Measurements from ENCODE around the gene OR10G4.
"Not testable (repeated sequence)": the region's sequence is repeated elsewhere in the genome, so short reads cannot be mapped to it uniquely, and the experiment has no call there.

Gene OR10G4, protein sequence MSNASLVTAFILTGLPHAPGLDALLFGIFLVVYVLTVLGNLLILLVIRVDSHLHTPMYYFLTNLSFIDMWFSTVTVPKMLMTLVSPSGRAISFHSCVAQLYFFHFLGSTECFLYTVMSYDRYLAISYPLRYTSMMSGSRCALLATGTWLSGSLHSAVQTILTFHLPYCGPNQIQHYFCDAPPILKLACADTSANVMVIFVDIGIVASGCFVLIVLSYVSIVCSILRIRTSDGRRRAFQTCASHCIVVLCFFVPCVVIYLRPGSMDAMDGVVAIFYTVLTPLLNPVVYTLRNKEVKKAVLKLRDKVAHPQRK

DNA sequence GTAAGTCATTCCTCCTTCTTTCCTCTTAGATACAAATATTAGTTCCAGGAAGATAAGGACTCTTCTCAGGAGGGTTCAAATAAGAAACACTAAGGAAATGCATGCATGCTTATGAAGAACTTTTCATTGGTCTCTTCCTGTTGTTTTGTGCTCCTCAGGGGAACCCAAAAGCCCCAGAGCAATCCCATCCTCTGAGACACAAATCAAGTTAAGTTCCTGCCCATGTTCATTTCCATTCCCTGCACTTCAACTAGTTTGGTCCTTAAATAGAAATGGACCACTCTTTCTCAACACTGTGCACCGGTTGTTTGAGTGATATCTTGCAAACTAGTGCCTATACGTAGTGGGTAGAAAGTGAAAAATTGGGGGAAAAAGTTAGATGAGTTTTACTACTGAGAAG, at the start of gene OR10G4:
TSS of gene OR10G4 (plus strand) at position 301 of the 400 bp plus-strand sequence. CDS start 2,578 bp downstream, outside the sequence.
- DNase-seq (ENCODE audit: low read depth in 3 of 3, low spot score in 1 of 3): no peak

GRCh38 chr11:123973816-123974215, 39.0 kb upstream of the OR10G4 start:
- no peak for DNase-seq (ENCODE audit: low read depth in 3 of 3, low spot score in 1 of 3)

GRCh38 chr11:123976770-123977560, 35.8 kb upstream of the OR10G4 start:
- no peak for DNase-seq (ENCODE audit: low read depth in 3 of 3, low spot score in 1 of 3)

GRCh38 chr11:123977731-123978347, 35.0 kb upstream of the OR10G4 start, which contains the start of gene OR10S1:
OR10S1 (minus strand) TSS chr11:123977781; CDS start chr11:123977664, 117 bp downstream.
- no peak for DNase-seq (ENCODE audit: low read depth in 3 of 3, low spot score in 1 of 3)

GRCh38 chr11:123979311-123979710, 33.5 kb upstream of the OR10G4 start:
- DNase-seq (ENCODE audit: low read depth in 3 of 3, low spot score in 1 of 3): no peak

GRCh38 chr11:123995119-123995518, 17.7 kb upstream of the OR10G4 start, which contains the start of gene OR10G6:
OR10G6 (minus strand) TSS chr11:123995161; CDS start chr11:123995161, 0 bp downstream.
- DNase-seq (ENCODE audit: low read depth in 3 of 3, low spot score in 1 of 3): no peak

DNA sequence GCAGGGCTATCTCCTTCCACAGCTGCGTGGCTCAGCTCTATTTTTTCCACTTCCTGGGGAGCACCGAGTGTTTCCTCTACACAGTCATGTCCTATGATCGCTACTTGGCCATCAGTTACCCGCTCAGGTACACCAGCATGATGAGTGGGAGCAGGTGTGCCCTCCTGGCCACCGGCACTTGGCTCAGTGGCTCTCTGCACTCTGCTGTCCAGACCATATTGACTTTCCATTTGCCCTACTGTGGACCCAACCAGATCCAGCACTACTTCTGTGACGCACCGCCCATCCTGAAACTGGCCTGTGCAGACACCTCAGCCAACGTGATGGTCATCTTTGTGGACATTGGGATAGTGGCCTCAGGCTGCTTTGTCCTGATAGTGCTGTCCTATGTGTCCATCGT, 3.0 kb downstream of the OR10G4 start:
- not testable (repeated sequence) for DNase-seq (ENCODE audit: low read depth in 3 of 3, low spot score in 1 of 3)

GRCh38 chr11:124026498-124026897, 13.7 kb downstream of the OR10G4 start, which contains the start of gene OR10G8:
OR10G8 (plus strand) TSS chr11:124026798; CDS start chr11:124029623, 2,825 bp downstream.
- DNase-seq (ENCODE audit: low read depth in 3 of 3, low spot score in 1 of 3): no peak

DNA sequence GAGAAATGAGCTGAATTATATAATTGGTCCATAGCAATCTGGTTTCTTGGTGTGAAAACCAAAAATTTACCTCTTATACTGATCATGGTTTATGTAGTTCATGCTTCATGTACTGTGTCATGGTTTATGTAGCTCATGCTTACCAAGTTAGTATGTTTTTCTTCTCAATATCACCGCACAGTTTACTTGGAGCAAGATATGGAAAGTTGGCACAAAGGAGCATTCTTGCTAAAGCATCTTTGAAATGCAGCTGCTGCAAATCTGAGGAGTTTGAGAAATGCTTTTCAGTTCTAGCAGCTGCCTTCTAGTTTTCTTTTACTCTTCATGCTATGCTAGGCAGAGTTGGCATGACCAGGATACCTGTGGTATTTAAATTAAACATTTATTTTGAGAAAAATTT, 23.9 kb downstream of the OR10G4 start:
- no peak for DNase-seq (ENCODE audit: low read depth in 3 of 3, low spot score in 1 of 3)

- DNase-seq (ENCODE audit: low read depth in 3 of 3, low spot score in 1 of 3): no peak
Measured at GRCh38 chr11:124039557-124039956, 26.8 kb downstream of the OR10G4 start.

GRCh38 chr11:124041254-124041653, 28.5 kb downstream of the OR10G4 start, which contains the start of gene OR10G7:
OR10G7 (minus strand) TSS chr11:124041325; CDS start chr11:124039001, 2,324 bp downstream.
- DNase-seq (ENCODE audit: low read depth in 3 of 3, low spot score in 1 of 3): no peak

- DNase-seq (ENCODE audit: low read depth in 3 of 3, low spot score in 1 of 3): no peak
Measured at GRCh38 chr11:124043420-124043819, 30.6 kb downstream of the OR10G4 start.

GRCh38 chr11:124050748-124051147, 38.0 kb downstream of the OR10G4 start:
- DNase-seq (ENCODE audit: low read depth in 3 of 3, low spot score in 1 of 3): no peak

- DNase-seq (ENCODE audit: low read depth in 3 of 3, low spot score in 1 of 3): no peak
Measured at GRCh38 chr11:124052966-124053365, 40.2 kb downstream of the OR10G4 start.
